Measurements from ENCODE around the gene BACE1.

Gene BACE1

DNA sequence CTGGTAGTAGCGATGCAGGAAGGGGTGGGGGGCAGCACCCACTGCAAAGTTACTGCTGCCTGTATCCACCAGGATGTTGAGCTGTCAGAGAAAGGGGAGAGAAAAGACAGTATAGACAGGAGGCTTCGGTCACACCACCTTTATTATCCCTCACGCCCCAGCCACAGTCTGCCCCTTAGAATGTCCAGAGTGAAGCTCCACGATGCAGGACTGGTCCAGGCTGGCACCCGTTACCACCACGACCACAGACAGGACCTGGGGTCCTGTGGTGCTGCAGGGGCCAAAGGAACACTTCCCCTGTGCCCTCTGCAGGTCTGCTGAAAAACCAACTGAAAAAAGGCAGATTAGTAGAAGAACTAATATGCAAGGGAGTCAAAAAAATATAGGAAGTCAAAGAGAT, 19.2 kb downstream of the BACE1 start:
- no peak overlapping the region for H2BK120ac ChIP-seq (ENCODE audit: low read depth, low read length)
- H2AK5ac ChIP-seq (ENCODE audit: low read depth, low read length): no peak overlapping the region
- no CpG with 5 or more reads among the region's 6 CpGs for WGBS, 2 donors (ENCODE audit: extremely low coverage in 2 of 2, insufficient read length in 2 of 2, insufficient replicate concordance in 1 of 2)

DNA sequence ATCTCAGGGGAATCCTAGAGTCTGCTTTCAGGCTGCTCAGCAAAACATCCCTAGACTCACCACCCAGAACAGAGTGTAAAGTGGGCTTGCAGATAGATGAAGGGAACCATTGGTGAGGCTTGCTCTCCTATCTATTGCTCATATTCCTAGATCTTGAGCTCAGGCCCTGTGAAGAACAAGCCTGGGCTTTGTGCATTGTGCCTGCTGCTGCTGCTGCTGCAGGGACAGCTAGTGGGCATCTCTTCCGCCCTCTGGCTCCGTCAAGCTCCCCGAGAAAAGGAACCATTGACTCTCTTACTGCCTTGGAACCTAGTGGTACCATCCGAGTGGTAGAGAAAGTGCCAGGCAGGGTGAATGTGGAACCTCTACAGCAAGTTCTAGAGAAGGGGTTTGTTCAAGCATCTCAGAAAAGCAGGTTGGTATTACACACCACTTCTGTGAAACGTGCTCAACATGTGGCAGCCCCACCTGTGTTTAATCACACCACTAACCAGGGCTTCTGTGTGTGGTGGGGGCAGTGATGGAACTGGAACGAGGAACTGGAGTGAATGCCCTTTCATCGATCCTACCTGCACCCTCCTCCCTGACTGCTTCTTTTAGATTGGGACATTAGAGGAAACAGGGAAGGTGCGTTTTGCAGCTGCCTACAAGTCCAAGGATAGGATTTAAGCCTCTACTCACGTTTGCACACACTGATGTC, 20.5 kb downstream of the BACE1 start:
- no peak for DNase-seq (ENCODE audit: low spot score)
- H3K27ac ChIP-seq (replicated peaks; ENCODE audit: low read length): no peak overlapping the region
- no peak overlapping the region for H4K8ac ChIP-seq (ENCODE audit: low read depth, low read length)
- H2BK120ac ChIP-seq (ENCODE audit: low read depth, low read length): no peak overlapping the region
- H3K4me3 ChIP-seq (ENCODE audit: low read length in 2 of 2): no peak overlapping the region
- no peak overlapping the region for H3K23ac ChIP-seq (ENCODE audit: low read depth, low read length, poor library complexity)
- H3K27me3 ChIP-seq (ENCODE audit: control insufficient read depth in 3 of 3, insufficient read depth in 3 of 3, low read depth in 1 of 3, low read length in 3 of 3): no peaks in the 10 kb centered on the region
- H2BK5ac ChIP-seq (ENCODE audit: low read length): no peak overlapping the region
- no peak overlapping the region for H4K91ac ChIP-seq (ENCODE audit: low read depth, low read length, poor library complexity)
- H3K36me3 ChIP-seq (replicated peaks in 1 of 2; ENCODE audit: control insufficient read depth in 2 of 2, insufficient read depth in 2 of 2, low read length in 2 of 2): peaks cover 15 to 43% of the 10 kb centered on the region in 2 donors
- no peaks in the 10 kb centered on the region for H3K79me1 ChIP-seq (ENCODE audit: low read depth, low read length)
- no peaks in the 10 kb centered on the region for H3K9me3 ChIP-seq (replicated peaks in 1 of 2; ENCODE audit: control insufficient read depth in 2 of 2, insufficient read depth in 1 of 2, low read depth in 1 of 2, low read length in 2 of 2)
- no peak overlapping the region for H2AK5ac ChIP-seq (ENCODE audit: low read depth, low read length)
- no peak overlapping the region for H3K18ac ChIP-seq (ENCODE audit: low read length)
- no peak overlapping the region for H2AFZ ChIP-seq (ENCODE audit: low read length)
- no peak overlapping the region for H2BK15ac ChIP-seq (ENCODE audit: low read length)
- H3K4me1 ChIP-seq (ENCODE audit: control insufficient read depth in 2 of 2, insufficient read depth in 1 of 2, low read depth in 1 of 2, low read length in 2 of 2): peaks cover 14 to 16% of the 10 kb centered on the region in 2 donors
- no CpG with 5 or more reads among the region's 9 CpGs for WGBS, 2 donors (ENCODE audit: extremely low coverage in 2 of 2, insufficient read length in 2 of 2, insufficient replicate concordance in 1 of 2)
- no peak overlapping the region for H3K14ac ChIP-seq (ENCODE audit: low read length)
- no peak overlapping the region for H2BK12ac ChIP-seq (ENCODE audit: low read length)
- no peak overlapping the region for H3K9ac ChIP-seq (ENCODE audit: low read depth, low read length, poor library complexity)
- H3K4ac ChIP-seq (ENCODE audit: low read length): no peak overlapping the region
- H3K4me2 ChIP-seq (ENCODE audit: insufficient read depth, low read length, poor library complexity, severe bottlenecking): no peak overlapping the region

More for the DNA sequence above, 19.2 kb downstream of the BACE1 start:
- Histone ChIP-seq H2AFZ (ENCODE audit: low read length) (no peak overlapping the region), H3K18ac (ENCODE audit: low read length) (no peak overlapping the region), H3K4ac (ENCODE audit: low read length) (no peak overlapping the region), H3K9me3 (replicated peaks in 1 of 2; ENCODE audit: control insufficient read depth in 2 of 2, insufficient read depth in 1 of 2, low read depth in 1 of 2, low read length in 2 of 2) (no peaks in the 10 kb centered on the region), H3K4me1 (ENCODE audit: control insufficient read depth in 2 of 2, insufficient read depth in 1 of 2, low read depth in 1 of 2, low read length in 2 of 2) (peaks cover 16 to 20% of the 10 kb centered on the region in 2 donors), H3K27me3 (ENCODE audit: control insufficient read depth in 3 of 3, insufficient read depth in 3 of 3, low read depth in 1 of 3, low read length in 3 of 3) (no peaks in the 10 kb centered on the region), H3K27ac (replicated peaks; ENCODE audit: low read length) (no peak overlapping the region), H3K14ac (ENCODE audit: low read length) (no peak overlapping the region), H2BK15ac (ENCODE audit: low read length) (no peak overlapping the region), H3K4me3 (ENCODE audit: low read length in 2 of 2) (peak overlapping the region in 1 of 2 donors; percentile 45), H3K36me3 (replicated peaks in 1 of 2; ENCODE audit: control insufficient read depth in 2 of 2, insufficient read depth in 2 of 2, low read length in 2 of 2) (peaks cover 9 to 30% of the 10 kb centered on the region in 2 donors), H3K23ac (ENCODE audit: low read depth, low read length, poor library complexity) (no peak overlapping the region), H3K9ac (ENCODE audit: low read depth, low read length, poor library complexity) (no peak overlapping the region), H2BK5ac (ENCODE audit: low read length) (no peak overlapping the region), H3K4me2 (ENCODE audit: insufficient read depth, low read length, poor library complexity, severe bottlenecking) (no peak overlapping the region), H2BK12ac (ENCODE audit: low read length) (no peak overlapping the region), H3K79me1 (ENCODE audit: low read depth, low read length) (no peaks in the 10 kb centered on the region), H4K8ac (ENCODE audit: low read depth, low read length) (no peak overlapping the region), H4K91ac (ENCODE audit: low read depth, low read length, poor library complexity) (no peak overlapping the region)
- DNase-seq (ENCODE audit: low spot score): no peak

DNA sequence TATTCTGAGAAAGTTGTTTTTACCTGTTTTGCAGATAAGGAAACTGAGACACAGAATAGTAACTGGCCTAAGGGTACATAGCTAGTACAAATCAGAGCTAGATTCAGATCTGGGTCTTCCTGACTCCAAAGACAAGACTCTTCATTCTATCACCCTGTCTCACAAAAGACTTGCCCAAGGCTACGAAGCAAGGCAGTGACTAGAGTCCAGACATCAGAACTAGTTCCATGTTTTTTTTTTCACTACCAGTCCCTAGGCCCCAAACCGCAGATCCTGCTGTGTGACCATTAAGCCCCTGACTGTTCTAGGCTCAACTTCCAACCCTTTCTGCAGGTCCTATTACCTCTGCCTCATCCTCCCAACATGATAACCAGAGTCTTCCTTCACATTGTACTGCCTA, 23.4 kb downstream of the BACE1 start:
- H3K4me3 ChIP-seq (ENCODE audit: low read length in 2 of 2): no peak overlapping the region
- H3K18ac ChIP-seq (ENCODE audit: low read length): no peak overlapping the region
- DNase-seq (ENCODE audit: low spot score): no peak
- no peak overlapping the region for H3K23ac ChIP-seq (ENCODE audit: low read depth, low read length, poor library complexity)
- no peak overlapping the region for H3K4me2 ChIP-seq (ENCODE audit: insufficient read depth, low read length, poor library complexity, severe bottlenecking)
- H2BK12ac ChIP-seq (ENCODE audit: low read length): no peak overlapping the region
- H3K9ac ChIP-seq (ENCODE audit: low read depth, low read length, poor library complexity): no peak overlapping the region
- no peak overlapping the region for H4K91ac ChIP-seq (ENCODE audit: low read depth, low read length, poor library complexity)
- no peak overlapping the region for H3K27ac ChIP-seq (replicated peaks; ENCODE audit: low read length)
- no peak overlapping the region for H2AK5ac ChIP-seq (ENCODE audit: low read depth, low read length)
- H3K36me3 ChIP-seq (replicated peaks in 1 of 2; ENCODE audit: control insufficient read depth in 2 of 2, insufficient read depth in 2 of 2, low read length in 2 of 2): peaks cover 30 to 72% of the 10 kb centered on the region in 2 donors
- H2BK120ac ChIP-seq (ENCODE audit: low read depth, low read length): no peak overlapping the region
- no peak overlapping the region for H2BK15ac ChIP-seq (ENCODE audit: low read length)
- H3K4me1 ChIP-seq (ENCODE audit: control insufficient read depth in 2 of 2, insufficient read depth in 1 of 2, low read depth in 1 of 2, low read length in 2 of 2): no peaks in the 10 kb centered on the region
- H3K79me1 ChIP-seq (ENCODE audit: low read depth, low read length): no peaks in the 10 kb centered on the region
- H3K14ac ChIP-seq (ENCODE audit: low read length): no peak overlapping the region
- no peak overlapping the region for H2AFZ ChIP-seq (ENCODE audit: low read length)
- no peaks in the 10 kb centered on the region for H3K9me3 ChIP-seq (replicated peaks in 1 of 2; ENCODE audit: control insufficient read depth in 2 of 2, insufficient read depth in 1 of 2, low read depth in 1 of 2, low read length in 2 of 2)
- no peak overlapping the region for H3K4ac ChIP-seq (ENCODE audit: low read length)
- WGBS, 2 donors (ENCODE audit: extremely low coverage in 2 of 2, insufficient read length in 2 of 2, insufficient replicate concordance in 1 of 2): no CpG with 5 or more reads among the region's 2 CpGs
- H3K27me3 ChIP-seq (ENCODE audit: control insufficient read depth in 3 of 3, insufficient read depth in 3 of 3, low read depth in 1 of 3, low read length in 3 of 3): no peaks in the 10 kb centered on the region
- H2BK5ac ChIP-seq (ENCODE audit: low read length): no peak overlapping the region
- H4K8ac ChIP-seq (ENCODE audit: low read depth, low read length): no peak overlapping the region

DNA sequence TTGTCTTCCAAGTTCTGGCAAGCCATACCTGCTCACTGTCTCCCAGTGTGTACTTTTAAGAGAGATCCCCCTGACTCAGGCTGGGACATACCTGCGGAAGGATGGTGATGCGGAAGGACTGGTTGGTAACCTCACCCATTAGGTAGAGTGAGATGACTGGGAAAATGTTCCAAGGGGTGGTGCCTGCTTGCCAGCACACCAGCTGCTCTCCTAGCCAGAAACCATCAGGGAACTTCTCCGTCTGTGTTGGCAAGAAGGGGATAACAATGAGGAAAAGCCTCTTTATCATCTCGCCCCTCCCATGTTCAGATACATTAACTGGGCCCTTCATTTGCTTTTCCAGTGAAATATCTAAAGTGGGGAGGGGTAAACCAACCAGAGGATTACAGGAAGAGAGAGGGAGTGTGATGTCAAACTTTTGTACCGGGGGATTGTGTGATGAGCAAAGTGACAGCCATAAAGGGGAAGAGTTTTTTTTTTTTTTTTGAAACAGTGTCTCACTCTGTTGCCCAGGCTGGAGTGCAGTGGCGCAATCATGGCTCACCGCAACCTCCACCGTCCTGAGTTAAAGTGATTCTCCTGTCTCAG, 25.2 kb downstream of the BACE1 start, which contains the start of gene BACE1-AS:
Gene BACE1-AS (plus strand): TSS at position 538 of the 588 bp plus-strand sequence.
- H2AK5ac ChIP-seq (ENCODE audit: low read depth, low read length): no peak within 1 kb of the TSS
- no peak within 1 kb of the TSS for H3K14ac ChIP-seq (ENCODE audit: low read length)
- no peaks in the 10 kb centered on the region for H3K9me3 ChIP-seq (replicated peaks in 1 of 2; ENCODE audit: control insufficient read depth in 2 of 2, insufficient read depth in 1 of 2, low read depth in 1 of 2, low read length in 2 of 2)
- no peak within 1 kb of the TSS for H3K4me3 ChIP-seq (ENCODE audit: low read length in 2 of 2)
- no peak within 1 kb of the TSS for H3K23ac ChIP-seq (ENCODE audit: low read depth, low read length, poor library complexity)
- no peak within 1 kb of the TSS for H3K4ac ChIP-seq (ENCODE audit: low read length)
- H3K27me3 ChIP-seq (ENCODE audit: control insufficient read depth in 3 of 3, insufficient read depth in 3 of 3, low read depth in 1 of 3, low read length in 3 of 3): no peaks in the 10 kb centered on the region
- no peak within 1 kb of the TSS for H2BK120ac ChIP-seq (ENCODE audit: low read depth, low read length)
- H4K8ac ChIP-seq (ENCODE audit: low read depth, low read length): no peak within 1 kb of the TSS
- no peak within 1 kb of the TSS for H3K18ac ChIP-seq (ENCODE audit: low read length)
- no peak within 1 kb of the TSS for H2BK12ac ChIP-seq (ENCODE audit: low read length)
- H2BK5ac ChIP-seq (ENCODE audit: low read length): no peak within 1 kb of the TSS
- no peak within 1 kb of the TSS for H2AFZ ChIP-seq (ENCODE audit: low read length)
- H3K4me1 ChIP-seq (ENCODE audit: control insufficient read depth in 2 of 2, insufficient read depth in 1 of 2, low read depth in 1 of 2, low read length in 2 of 2): no peaks in the 10 kb centered on the region
- H4K91ac ChIP-seq (ENCODE audit: low read depth, low read length, poor library complexity): no peak within 1 kb of the TSS
- DNase-seq (ENCODE audit: low spot score): no peak
- no CpG with 5 or more reads among the region's 8 CpGs for WGBS, 2 donors (ENCODE audit: extremely low coverage in 2 of 2, insufficient read length in 2 of 2, insufficient replicate concordance in 1 of 2)
- no peaks in the 10 kb centered on the region for H3K79me1 ChIP-seq (ENCODE audit: low read depth, low read length)
- H2BK15ac ChIP-seq (ENCODE audit: low read length): no peak within 1 kb of the TSS
- no peak within 1 kb of the TSS for H3K27ac ChIP-seq (replicated peaks; ENCODE audit: low read length)
- peaks cover 32 to 87% of the 10 kb centered on the region in 2 donors for H3K36me3 ChIP-seq (replicated peaks in 1 of 2; ENCODE audit: control insufficient read depth in 2 of 2, insufficient read depth in 2 of 2, low read length in 2 of 2)
- no peak within 1 kb of the TSS for H3K9ac ChIP-seq (ENCODE audit: low read depth, low read length, poor library complexity)
- H3K4me2 ChIP-seq (ENCODE audit: insufficient read depth, low read length, poor library complexity, severe bottlenecking): no peak within 1 kb of the TSS
